Measurements from ENCODE around the gene KASH5.

KASH5 gene

GRCh38 chr19:49387936-49388372, at the start of gene KASH5:
Gene KASH5, plus strand, starts transcription at chr19:49388249. Its CDS starts 2,635 bp downstream, at chr19:49390884.
- DNase-seq = peak; percentile 83

- DNase-seq = no peak
Observed at GRCh38 chr19:49338691-49339300, 49.3 kb upstream of the KASH5 start.

- no peak for DNase-seq
Observed at GRCh38 chr19:49339301-49340068, 48.6 kb upstream of the KASH5 start.

GRCh38 chr19:49340069-49340864, 47.8 kb upstream of the KASH5 start:
- DNase-seq = no peak

- no peak for DNase-seq
Observed at GRCh38 chr19:49340865-49341718, 47.0 kb upstream of the KASH5 start.

GRCh38 chr19:49342291-49342721, 45.7 kb upstream of the KASH5 start:
- no peak for DNase-seq

GRCh38 chr19:49343123-49343522, 44.9 kb upstream of the KASH5 start:
- no peak for DNase-seq

- no peak for DNase-seq
Observed at GRCh38 chr19:49344505-49345423, 43.3 kb upstream of the KASH5 start.

- no peak for DNase-seq
Observed at GRCh38 chr19:49347191-49347590, 40.9 kb upstream of the KASH5 start.

- peak; percentile 43 for DNase-seq
Observed at GRCh38 chr19:49347835-49348234, 40.2 kb upstream of the KASH5 start.

GRCh38 chr19:49348305-49349189, 39.5 kb upstream of the KASH5 start:
- no peak for DNase-seq

GRCh38 chr19:49349567-49349966, 38.5 kb upstream of the KASH5 start:
- DNase-seq = no peak

GRCh38 chr19:49355909-49356353, 32.1 kb upstream of the KASH5 start:
- DNase-seq = no peak

- no peak for DNase-seq
Observed at GRCh38 chr19:49356382-49356781, 31.7 kb upstream of the KASH5 start.

GRCh38 chr19:49357186-49357585, 30.9 kb upstream of the KASH5 start:
- no peak for DNase-seq

GRCh38 chr19:49359851-49360820, 27.9 kb upstream of the KASH5 start:
- DNase-seq = no peak

- DNase-seq = no peak
Observed at GRCh38 chr19:49361438-49362047, 26.5 kb upstream of the KASH5 start.
